Pulmonary artery endothelial cell (primary cell): Measurements from ENCODE around the gene NGB. TPM values are rescaled to one million over a fixed set of nuclear protein-coding genes. Genes with fewer than 3 reads are reported as not detected.
"Not testable (repeated sequence)": the region's sequence is repeated elsewhere in the genome, so short reads cannot be mapped to it uniquely, and the experiment has no call there.

ENCODE experiments used
- DNase-seq: peaks from one replicate; pipeline ENCODE4 v3.0.0-alpha.2; 2011; ENCODE audit warnings: low read depth, low spot score
- total RNA-seq: library from RNA; depleted of rRNA; stranded (reverse); fragments of >200 nt; gene quantifications from 2 replicates; pipeline ENCODE4 v1.2.3, GENCODE V29; 2014

The NGB gene
- total RNA-seq, 1 donor from 2014 or later = not detected

- DNase-seq = no peak
Measured at GRCh38 chr14:77296155-77296554, 25.1 kb upstream of the NGB start.

- DNase-seq = no peak
Measured at GRCh38 chr14:77290705-77291104, 19.7 kb upstream of the NGB start.

- DNase-seq = no peak
Measured at GRCh38 chr14:77286576-77286975, 15.6 kb upstream of the NGB start.

- DNase-seq = no peak
Measured at GRCh38 chr14:77284466-77284865, 13.5 kb upstream of the NGB start.

- DNase-seq = no peak
Measured at GRCh38 chr14:77284066-77284465, 13.1 kb upstream of the NGB start.

- DNase-seq = no peak
Measured at GRCh38 chr14:77281852-77282410, 10.9 kb upstream of the NGB start.

GRCh38 chr14:77280921-77281320 is 9.9 kb upstream of the NGB start:
- DNase-seq = not testable (repeated sequence)

GRCh38 chr14:77279719-77280118 is 8.7 kb upstream of the NGB start:
- DNase-seq = no peak

GRCh38 chr14:77278461-77279230 is 7.6 kb upstream of the NGB start:
- no peak for DNase-seq

- no peak for DNase-seq
Measured at GRCh38 chr14:77276959-77277358, 6.0 kb upstream of the NGB start.

- no peak for DNase-seq
Measured at GRCh38 chr14:77276295-77276935, 5.4 kb upstream of the NGB start.

- no peak for DNase-seq
Measured at GRCh38 chr14:77275601-77276017, 4.6 kb upstream of the NGB start.

GRCh38 chr14:77275041-77275580 is 4.1 kb upstream of the NGB start:
- DNase-seq = no peak

- DNase-seq = no peak
Measured at GRCh38 chr14:77273796-77274195, 2.8 kb upstream of the NGB start.

GRCh38 chr14:77272261-77272660 is 1.3 kb upstream of the NGB start:
- no peak for DNase-seq

GRCh38 chr14:77270361-77271112 is 469 bp downstream of the NGB start:
- no peak for DNase-seq

GRCh38 chr14:77268989-77269600 is 1.9 kb downstream of the NGB start:
- no peak for DNase-seq

GRCh38 chr14:77267937-77268699 is 2.9 kb downstream of the NGB start:
- DNase-seq = no peak

- DNase-seq = no peak
Measured at GRCh38 chr14:77266336-77266735, 4.7 kb downstream of the NGB start.

GRCh38 chr14:77265561-77266335 is 5.3 kb downstream of the NGB start:
- no peak for DNase-seq
